Activated T-cell treated with anti-CD3 and anti-CD28 coated beads, Interleukin-2, amount 50 U/mL, for 72 hours (primary cell): ENCODE data around the gene CMIP. TPM values are rescaled to one million over a fixed set of nuclear protein-coding genes. Genes with fewer than 3 reads are reported as not detected.

Source experiments
- ATAC-seq, 2 donors: fragments of 150-1000 bp; cut with Tn5 transposase; replicated peaks in 1 of 2; 2 replicates each; pipeline ENCODE4 v1.10.0; 2021; ENCODE audit warnings: moderate library complexity in 2 of 2, mild to moderate bottlenecking in 1 of 2
- DNase-seq, 2 donors: peaks; one replicate each; pipeline ENCODE4 v3.0.0; 2021 to 2022; ENCODE audit warnings: mixed read lengths in 1 of 2
- H3K27ac Mint-ChIP-seq: one replicate; pipeline ENCODE4 v1.8.0; 2022; ENCODE audit warnings: mild to moderate bottlenecking, moderate library complexity, mixed read lengths
- H3K27me3 Mint-ChIP-seq: one replicate; pipeline ENCODE4 v1.8.0; 2022; ENCODE audit warnings: low read depth, mixed read lengths
- H3K36me3 Mint-ChIP-seq, 2 donors: one replicate each; pipeline ENCODE4 v1.8.0; 2022; ENCODE audit warnings: mixed read lengths in 2 of 2, mild to moderate bottlenecking in 1 of 2; ENCODE audit not compliant: insufficient read depth in 2 of 2
- H3K4me1 Mint-ChIP-seq: one replicate; pipeline ENCODE4 v1.8.0; 2022; ENCODE audit warnings: low read depth, mixed read lengths
- H3K4me3 Mint-ChIP-seq, 2 donors: one replicate each; pipeline ENCODE4 v1.8.0; 2022; ENCODE audit warnings: mild to moderate bottlenecking in 2 of 2, mixed read lengths in 2 of 2, moderate library complexity in 2 of 2
- H3K9me3 Mint-ChIP-seq, 2 donors: one replicate each; pipeline ENCODE4 v1.8.0; 2022; ENCODE audit warnings: mixed read lengths in 2 of 2
- total RNA-seq, 2 donors: library from RNA; stranded (reverse); gene quantifications; one replicate each; pipeline ENCODE4 v1.2.3, GENCODE V29; 2022

The CMIP gene
- total RNA-seq, 2 donors from 2014 or later: 53.1 to 59.0 TPM

GRCh38 chr16:81495321-81496234 lies 51.0 kb downstream of the CMIP start:
- peaks cover 0 to 1% of the 10 kb centered on the region in 2 donors for H3K36me3 Mint-ChIP-seq
- no peak for DNase-seq
- no peaks in the 10 kb centered on the region for H3K9me3 Mint-ChIP-seq
- H3K27ac Mint-ChIP-seq: no peak overlapping the region
- H3K4me3 Mint-ChIP-seq: no peak overlapping the region
- H3K4me1 Mint-ChIP-seq: peaks cover 31% of the 10 kb centered on the region
- no peaks in the 10 kb centered on the region for H3K27me3 Mint-ChIP-seq
- ATAC-seq: no peak

GRCh38 chr16:81496321-81496720 lies 51.7 kb downstream of the CMIP start:
- Mint-ChIP-seq H3K4me1 (peaks cover 35% of the 10 kb centered on the region), H3K36me3 (peaks cover 0 to 3% of the 10 kb centered on the region in 2 donors), H3K27ac (peak overlapping the region; percentile 35)

GRCh38 chr16:81496742-81497141 lies 52.1 kb downstream of the CMIP start:
- no peak for ATAC-seq

More at GRCh38 chr16:81496321-81496720, 51.7 kb downstream of the CMIP start:
- no peaks in the 10 kb centered on the region for H3K9me3 Mint-ChIP-seq
- DNase-seq (no peak), ATAC-seq (no peak)
- H3K27me3 Mint-ChIP-seq: no peaks in the 10 kb centered on the region
- H3K4me3 Mint-ChIP-seq: no peak overlapping the region

DNA sequence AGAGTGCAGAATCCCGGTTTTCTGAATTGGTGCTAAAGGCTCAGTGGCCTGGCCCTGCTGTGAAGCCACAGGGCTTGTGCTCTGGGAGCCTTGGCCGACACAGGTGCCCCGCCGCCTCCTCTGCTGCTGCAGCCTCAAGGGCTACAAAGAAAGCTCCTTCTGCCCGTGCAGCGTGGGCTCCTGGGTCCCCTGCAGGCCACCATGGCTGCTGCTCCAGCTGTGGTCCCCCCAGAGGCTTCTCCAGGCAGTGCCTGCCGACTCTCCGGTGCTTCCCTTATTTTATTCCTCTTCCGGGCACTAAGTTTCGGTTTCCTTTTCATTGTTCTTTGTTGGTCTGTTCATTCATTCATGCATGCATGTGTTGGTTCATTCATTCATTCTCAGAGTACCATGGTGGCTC lies 53.1 kb downstream of the CMIP start:
- no peak for DNase-seq
- peak overlapping the region in 1 of 2 donors; percentile 31 for H3K4me3 Mint-ChIP-seq

More at GRCh38 chr16:81496742-81497141, 52.1 kb downstream of the CMIP start:
- H3K36me3 Mint-ChIP-seq: peaks cover 0 to 3% of the 10 kb centered on the region in 2 donors
- no peak overlapping the region for H3K27ac Mint-ChIP-seq
- H3K9me3 Mint-ChIP-seq: no peaks in the 10 kb centered on the region
- DNase-seq: no peak
- peaks cover 35% of the 10 kb centered on the region for H3K4me1 Mint-ChIP-seq
- no peaks in the 10 kb centered on the region for H3K27me3 Mint-ChIP-seq
- no peak overlapping the region for H3K4me3 Mint-ChIP-seq

DNA sequence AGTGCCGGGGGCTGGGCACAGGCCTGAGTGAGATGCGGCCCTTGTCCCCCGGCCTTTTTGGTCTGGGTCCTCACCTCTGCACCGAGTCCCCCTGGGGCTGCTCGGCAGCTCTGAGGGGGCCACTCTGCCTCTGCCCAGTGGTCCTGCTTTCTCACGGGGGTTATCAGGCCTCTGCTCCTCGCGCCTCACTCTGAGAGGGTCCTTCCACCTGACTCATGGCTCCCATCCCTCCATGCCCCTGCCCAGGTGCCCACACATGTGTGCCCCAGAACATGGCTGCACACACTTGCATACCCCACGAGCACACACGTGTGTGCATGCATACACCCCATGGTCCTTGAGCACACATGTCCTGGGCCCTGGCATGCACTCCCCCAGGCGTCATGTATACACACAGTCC lies 53.7 kb downstream of the CMIP start:
- peaks cover 27% of the 10 kb centered on the region for H3K4me1 Mint-ChIP-seq
- no peak overlapping the region for H3K27ac Mint-ChIP-seq
- no peak overlapping the region for H3K4me3 Mint-ChIP-seq
- H3K9me3 Mint-ChIP-seq: no peaks in the 10 kb centered on the region
- ATAC-seq (no peak), DNase-seq (no peak)
- H3K36me3 Mint-ChIP-seq: peaks cover 0 to 3% of the 10 kb centered on the region in 2 donors
- H3K27me3 Mint-ChIP-seq: no peaks in the 10 kb centered on the region

More for the DNA sequence above, 53.1 kb downstream of the CMIP start:
- H3K27ac Mint-ChIP-seq: no peak overlapping the region
- H3K4me1 Mint-ChIP-seq: peaks cover 34% of the 10 kb centered on the region
- peak in 1 of 2 donors; percentile 6 for ATAC-seq
- H3K36me3 Mint-ChIP-seq: peaks cover 0 to 3% of the 10 kb centered on the region in 2 donors
- no peaks in the 10 kb centered on the region for H3K27me3 Mint-ChIP-seq
- no peaks in the 10 kb centered on the region for H3K9me3 Mint-ChIP-seq

DNA sequence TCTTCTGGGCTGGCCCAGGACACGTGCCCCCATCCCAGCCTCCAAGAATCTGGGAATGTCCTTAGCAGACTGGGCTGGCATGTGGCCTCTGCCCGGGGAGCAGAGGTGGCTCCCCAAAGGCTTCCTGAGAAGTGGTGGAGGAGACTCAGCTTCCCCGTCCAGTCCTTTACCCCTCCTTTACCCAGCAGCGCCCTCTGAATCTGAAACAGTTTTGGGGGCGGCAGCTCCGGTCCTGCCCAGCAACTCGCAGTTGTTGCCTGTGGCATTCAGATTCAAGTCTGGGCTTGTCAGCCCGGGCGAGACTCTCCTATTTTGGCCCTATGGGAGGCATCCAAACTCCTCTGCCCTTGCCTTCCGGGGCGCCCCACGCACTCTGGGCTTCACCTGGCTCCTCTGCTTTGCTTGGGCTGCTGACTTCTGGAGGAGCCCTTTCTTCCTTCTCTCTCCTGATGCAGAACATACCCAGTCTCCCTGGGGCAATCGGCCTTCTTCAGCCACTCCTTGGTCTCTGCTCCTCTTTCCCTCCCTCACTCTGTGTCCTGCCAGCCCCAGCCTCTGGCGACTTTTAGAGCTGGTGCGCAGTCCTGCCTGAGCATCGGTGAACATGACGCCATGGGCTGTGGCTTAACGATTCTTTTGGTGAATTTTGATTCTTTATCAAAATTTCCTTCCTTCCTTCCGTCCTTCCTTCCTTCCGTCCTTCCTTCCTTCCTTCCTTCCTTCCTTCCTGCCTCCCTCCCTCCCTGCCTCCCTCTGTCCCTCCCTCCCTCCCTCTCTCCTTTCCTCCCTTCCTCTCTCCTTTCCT lies 55.2 kb downstream of the CMIP start:
- DNase-seq (no peak), ATAC-seq (no peak)
- Mint-ChIP-seq H3K36me3 (peaks cover 0 to 3% of the 10 kb centered on the region in 2 donors), H3K27ac (no peak overlapping the region), H3K4me1 (peaks cover 22% of the 10 kb centered on the region), H3K9me3 (no peaks in the 10 kb centered on the region), H3K27me3 (no peaks in the 10 kb centered on the region), H3K4me3 (no peak overlapping the region)

- Mint-ChIP-seq H3K27ac (no peak overlapping the region), H3K27me3 (no peaks in the 10 kb centered on the region), H3K9me3 (no peaks in the 10 kb centered on the region), H3K4me1 (peaks cover 22% of the 10 kb centered on the region), H3K4me3 (no peak overlapping the region), H3K36me3 (peaks cover 0 to 3% of the 10 kb centered on the region in 2 donors)
- ATAC-seq: no peak
- DNase-seq: no peak
These were observed 56.4 kb downstream of the CMIP start for GRCh38 chr16:81500833-81501521.

DNA sequence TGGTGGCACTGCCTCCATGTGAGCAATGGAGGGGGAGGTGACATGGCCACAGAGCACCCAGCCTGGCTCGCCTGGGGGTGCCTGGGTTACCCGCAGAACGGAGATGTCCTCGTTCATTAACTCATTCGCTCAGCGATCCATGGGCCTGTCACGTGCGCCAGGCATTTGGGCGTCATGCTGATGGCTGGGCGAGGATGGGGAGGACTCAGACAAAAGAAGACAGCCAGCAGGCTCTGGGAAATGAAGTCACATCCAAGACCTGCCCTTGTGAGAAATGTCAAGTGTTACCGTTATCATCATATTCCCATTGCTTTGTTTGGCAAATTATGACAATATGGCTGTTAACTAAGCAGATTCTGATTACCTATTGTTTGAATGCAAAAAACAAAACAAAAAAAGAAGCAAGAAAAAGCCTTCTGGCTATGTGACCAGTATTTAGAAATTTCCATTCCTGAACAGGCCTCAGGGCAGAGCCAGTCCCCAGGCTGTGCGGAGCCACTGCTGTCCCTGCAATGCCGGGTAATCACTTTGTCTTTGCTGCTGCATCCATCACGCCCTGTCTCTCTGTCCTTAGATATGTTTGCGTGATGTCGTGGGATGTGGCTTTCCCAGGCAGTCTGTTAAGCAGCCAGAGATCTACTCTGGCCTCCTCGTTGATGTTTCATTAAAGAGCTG lies 57.9 kb downstream of the CMIP start:
- no peak overlapping the region for H3K4me3 Mint-ChIP-seq
- H3K9me3 Mint-ChIP-seq: no peaks in the 10 kb centered on the region
- no peaks in the 10 kb centered on the region for H3K27me3 Mint-ChIP-seq
- H3K27ac Mint-ChIP-seq: no peak overlapping the region
- ATAC-seq (no peak), DNase-seq (no peak)
- H3K36me3 Mint-ChIP-seq: peaks cover 0 to 3% of the 10 kb centered on the region in 2 donors
- H3K4me1 Mint-ChIP-seq: peaks cover 24% of the 10 kb centered on the region

DNA sequence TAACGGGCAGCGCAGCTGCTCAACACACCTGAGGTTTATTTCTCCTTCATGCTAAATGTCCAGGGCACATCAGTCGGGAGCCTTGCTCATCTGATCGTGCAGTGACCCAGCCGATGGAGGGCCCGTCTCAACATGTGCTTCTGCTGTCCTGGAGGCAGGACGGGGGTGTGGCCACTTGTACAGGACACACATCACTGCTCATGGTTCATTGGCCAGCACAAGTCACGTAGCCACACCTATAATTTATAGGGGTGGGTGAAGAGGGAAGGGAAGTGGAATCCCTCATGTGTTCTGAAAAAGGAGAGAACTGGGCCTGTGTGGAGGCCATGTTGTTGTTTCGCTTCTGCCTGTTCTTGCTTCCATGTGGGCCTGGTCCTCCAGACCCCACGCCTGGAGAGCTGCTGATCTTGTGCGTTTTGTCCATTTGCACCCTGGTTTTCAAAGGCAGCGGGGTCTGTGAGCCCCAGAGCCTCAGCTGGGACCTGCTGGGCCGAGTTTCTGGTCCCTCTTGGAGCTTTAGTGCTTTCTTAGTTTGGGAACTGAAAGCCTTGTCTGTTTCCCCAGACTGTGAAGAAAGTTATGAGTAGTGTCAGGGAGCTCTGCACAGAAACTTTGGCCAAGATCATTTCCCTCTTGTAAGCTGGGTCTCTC lies 60.5 kb downstream of the CMIP start:
- Mint-ChIP-seq H3K9me3 (no peaks in the 10 kb centered on the region), H3K27me3 (no peaks in the 10 kb centered on the region), H3K36me3 (peaks cover 0 to 2% of the 10 kb centered on the region in 2 donors), H3K4me1 (peaks cover 10% of the 10 kb centered on the region), H3K27ac (no peak overlapping the region), H3K4me3 (no peak overlapping the region)
- ATAC-seq: no peak
- DNase-seq: no peak

DNA sequence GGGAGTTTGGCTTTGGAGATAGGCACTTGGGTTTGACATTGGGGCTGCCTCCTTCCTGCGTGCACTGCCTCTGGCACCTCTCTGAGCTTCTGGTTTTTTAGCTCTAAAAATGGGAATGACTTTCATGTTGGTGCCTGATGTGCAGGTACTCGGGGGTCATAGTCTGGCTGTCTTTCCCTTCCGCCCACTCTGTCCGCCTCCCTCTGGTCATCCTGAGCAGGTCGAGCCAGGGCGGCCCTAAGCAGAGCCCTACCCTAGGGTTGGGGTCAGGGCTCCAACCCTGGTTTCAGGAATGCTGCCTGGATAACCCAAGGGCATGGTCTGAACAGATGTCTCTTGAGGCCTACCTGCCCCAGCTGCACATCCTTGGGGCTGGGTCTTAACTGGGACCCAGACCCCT lies 64.8 kb downstream of the CMIP start:
- DNase-seq (no peak), ATAC-seq (no peak)
- Mint-ChIP-seq H3K4me3 (no peak overlapping the region), H3K4me1 (peaks cover 9% of the 10 kb centered on the region), H3K27me3 (no peaks in the 10 kb centered on the region), H3K9me3 (no peaks in the 10 kb centered on the region), H3K36me3 (peaks cover 0 to 1% of the 10 kb centered on the region in 2 donors), H3K27ac (no peak overlapping the region)

DNA sequence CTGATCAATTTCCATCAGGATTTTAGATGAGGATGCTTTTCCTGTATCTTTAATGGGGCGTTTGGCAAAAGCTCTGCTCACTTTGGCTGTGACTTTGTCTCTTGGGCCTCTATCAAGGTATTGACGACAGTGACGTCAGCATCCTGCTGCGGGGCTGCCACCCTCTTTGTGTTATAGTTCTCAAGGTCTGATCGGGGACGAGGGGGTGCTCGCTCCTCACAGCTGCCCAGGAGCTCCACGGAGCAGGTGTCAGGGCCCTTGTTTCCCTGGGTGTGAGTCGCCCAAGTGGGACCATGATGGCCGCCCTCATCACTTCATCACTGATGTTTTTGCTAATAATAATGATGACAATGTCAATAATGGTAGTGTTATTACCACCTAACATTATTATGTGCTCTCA lies 65.4 kb downstream of the CMIP start:
- peaks cover 0 to 1% of the 10 kb centered on the region in 2 donors for H3K36me3 Mint-ChIP-seq
- no peaks in the 10 kb centered on the region for H3K9me3 Mint-ChIP-seq
- H3K27ac Mint-ChIP-seq: no peak overlapping the region
- ATAC-seq (no peak), DNase-seq (no peak)
- no peak overlapping the region for H3K4me3 Mint-ChIP-seq
- no peaks in the 10 kb centered on the region for H3K27me3 Mint-ChIP-seq
- peaks cover 9% of the 10 kb centered on the region for H3K4me1 Mint-ChIP-seq

DNA sequence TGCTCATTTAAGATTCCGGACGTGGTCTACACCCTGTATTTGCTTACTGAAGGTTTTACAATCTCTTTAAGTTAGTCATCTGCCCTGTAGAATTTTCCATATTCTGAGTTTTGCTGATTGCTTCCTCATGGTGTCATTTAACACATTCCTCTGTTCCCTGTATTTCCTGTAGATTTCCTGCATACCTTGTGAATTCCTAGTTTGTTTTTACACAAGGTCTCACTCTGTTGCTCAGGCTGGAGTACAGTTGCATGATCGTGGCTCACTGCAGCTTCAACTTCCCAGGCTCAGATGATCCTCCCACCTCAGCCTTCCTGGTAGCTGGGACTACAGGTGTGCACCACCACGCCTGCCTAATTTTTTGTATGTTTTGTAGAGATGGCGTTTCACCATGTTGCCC lies 66.8 kb downstream of the CMIP start:
- Mint-ChIP-seq H3K27me3 (no peaks in the 10 kb centered on the region), H3K4me1 (peaks cover 7% of the 10 kb centered on the region), H3K9me3 (no peaks in the 10 kb centered on the region), H3K36me3 (peaks cover 0 to 1% of the 10 kb centered on the region in 2 donors), H3K4me3 (no peak overlapping the region), H3K27ac (peak overlapping the region; percentile 9)
- no peak for ATAC-seq
- no peak for DNase-seq
